HepG2 (cell line): Measurements from ENCODE around the gene NFE2. TPM values are rescaled to one million over a fixed set of nuclear protein-coding genes. Genes with fewer than 3 reads are reported as not detected.
A peak's percentile ranks its signal among the peaks of the same experiment; 100 is the strongest.

Experiments
- CENPBD1 ChIP-seq: sonication (generic); formaldehyde crosslinking; IDR thresholded peaks from 2 replicates; pipeline ENCODE4 v1.8.0; 2022; ENCODE audit warnings: missing genetic modification reagents, low read depth, mild to moderate bottlenecking, borderline replicate concordance
- DNMT3B ChIP-seq: conservative IDR thresholded peaks from 2 replicates; pipeline ENCODE4 v1.6.1; 2016; ENCODE audit warnings: missing biosample characterization, control low read depth
- ETV5 ChIP-seq: IDR thresholded peaks from 2 replicates; pipeline ENCODE4 v1.6.1; 2018; ENCODE audit warnings: missing biosample characterization, missing genetic modification reagents, inconsistent platforms, borderline replicate concordance
- HIVEP1 ChIP-seq: sonication (generic); formaldehyde crosslinking; IDR thresholded peaks from 2 replicates; pipeline ENCODE4 v1.4.0; 2020; ENCODE audit warnings: mild to moderate bottlenecking, missing genetic modification reagents
- HMGXB4 ChIP-seq, 2 experiments: sonication (generic) in 1 of 2; formaldehyde crosslinking in 1 of 2; IDR thresholded peaks; 2 replicates each; pipeline versions ENCODE4 v1.4.0 to v1.6.1; 2018 to 2020; ENCODE audit warnings: missing genetic modification reagents in 2 of 2, borderline replicate concordance in 1 of 2, low read depth in 1 of 2, mild to moderate bottlenecking in 1 of 2, missing biosample characterization in 1 of 2
- HNF1B ChIP-seq: sonication (generic); formaldehyde crosslinking; IDR thresholded peaks from 2 replicates; pipeline ENCODE4 v1.5.1; 2020; ENCODE audit warnings: mild to moderate bottlenecking, moderate library complexity, missing genetic modification reagents
- MIXL1 ChIP-seq: IDR thresholded peaks from 2 replicates; pipeline ENCODE4 v1.6.1; 2016
- MXD3 ChIP-seq: IDR thresholded peaks from 2 replicates; pipeline ENCODE4 v1.6.1; 2016; ENCODE audit warnings: mild to moderate bottlenecking, missing biosample characterization, missing genetic modification reagents
- MXI1 ChIP-seq: IDR thresholded peaks from 3 replicates; pipeline ENCODE4 v1.6.1; 2012; ENCODE audit warnings: low read depth, low read length, inconsistent platforms, borderline replicate concordance
- NR2F1 ChIP-seq, 2 experiments: fragments of 450-650 bp in 1 of 2; formaldehyde crosslinking in 1 of 2; IDR thresholded peaks; 2 replicates each; pipeline versions ENCODE4 v1.5.0 to v1.6.1; 2016 to 2020; ENCODE audit warnings: mild to moderate bottlenecking in 1 of 2, missing compliant biosample characterization in 1 of 2, missing genetic modification reagents in 1 of 2, moderate library complexity in 1 of 2
- PRMT3 ChIP-seq: sonication (generic); formaldehyde crosslinking; IDR thresholded peaks from 2 replicates; pipeline ENCODE4 v1.8.1; 2022; ENCODE audit warnings: low read depth, mild to moderate bottlenecking, moderate library complexity, missing genetic modification reagents, borderline replicate concordance
- RAD21 ChIP-seq: fragments of 450-650 bp; formaldehyde crosslinking; IDR thresholded peaks from 2 replicates; pipeline ENCODE4 v1.5.0; 2020; ENCODE audit warnings: mild to moderate bottlenecking
- RARG ChIP-seq: sonication (generic); formaldehyde crosslinking; IDR thresholded peaks from 2 replicates; pipeline ENCODE4 v1.4.0; 2020; ENCODE audit warnings: low read depth, mild to moderate bottlenecking, missing genetic modification reagents
- REPIN1 ChIP-seq: sonication (generic); formaldehyde crosslinking; IDR thresholded peaks from 2 replicates; pipeline ENCODE4 v1.8.0; 2022; ENCODE audit warnings: missing genetic modification reagents, low read depth, mild to moderate bottlenecking, borderline replicate concordance
- SIN3A ChIP-seq: IDR thresholded peaks from 2 replicates; pipeline ENCODE4 v1.6.1; 2011; ENCODE audit warnings: low read depth, mild to moderate bottlenecking, control low read depth, low read length, borderline replicate concordance
- SMC3 ChIP-seq: IDR thresholded peaks from 2 replicates; pipeline ENCODE4 v1.6.1; 2011; ENCODE audit warnings: low read length, improper control_type of control experiment
- SRSF1 ChIP-seq: fragments of 200-400 bp; formaldehyde crosslinking; optimal IDR thresholded peaks from 2 replicates; pipeline ENCODE3; 2017; ENCODE audit warnings: mild to moderate bottlenecking, low read depth, low read length, moderate library complexity
- UBTF ChIP-seq: sonication (generic); formaldehyde crosslinking; IDR thresholded peaks from 2 replicates; pipeline ENCODE4 v1.4.0; 2020; ENCODE audit warnings: mild to moderate bottlenecking, missing genetic modification reagents
- ZSCAN22 ChIP-seq: sonication (generic); formaldehyde crosslinking; IDR thresholded peaks from 2 replicates; pipeline ENCODE4 v1.4.0; 2020; ENCODE audit warnings: mild to moderate bottlenecking, missing genetic modification reagents
- polyA plus RNA-seq, 8 experiments: library from polyadenylated mRNA; depleted of rRNA in 3 of 8; stranded (reverse) in 7 of 8; unstranded in 1 of 8; fragments of >200 nt; fragmentation: Illumina TruSeq in 4 of 8; extraction: Trizol in 4 of 8; gene quantifications; 2 replicates each; pipeline versions ENCODE4 v1.2.1 to v1.2.3, GENCODE V29; 2011 to 2016; ENCODE audit warnings: low read depth in 4 of 8, missing spikeins in 1 of 8, mixed read lengths in 1 of 8; ENCODE audit not compliant: insufficient read depth in 1 of 8
- total RNA-seq, 5 experiments: library from RNA; depleted of rRNA; stranded (reverse); fragments of >200 nt; fragmentation: Illumina TruSeq; extraction: Trizol; gene quantifications; 2 replicates each; pipeline ENCODE4 v1.2.3, GENCODE V29; 2016; ENCODE audit warnings: low read depth in 1 of 5
- TF ChIP-seq, protein P1 (sequence below): IDR thresholded peaks from 2 replicates; pipeline ENCODE4 v1.6.1; 2016; ENCODE audit warnings: control low read depth

NFE2 gene
- total and polyA plus RNA-seq, 2 of the 13 experiments (the other 11 are each of a cell fraction or from before 2014, with no cell fraction given): 4.5 to 7.8 TPM

DNA sequence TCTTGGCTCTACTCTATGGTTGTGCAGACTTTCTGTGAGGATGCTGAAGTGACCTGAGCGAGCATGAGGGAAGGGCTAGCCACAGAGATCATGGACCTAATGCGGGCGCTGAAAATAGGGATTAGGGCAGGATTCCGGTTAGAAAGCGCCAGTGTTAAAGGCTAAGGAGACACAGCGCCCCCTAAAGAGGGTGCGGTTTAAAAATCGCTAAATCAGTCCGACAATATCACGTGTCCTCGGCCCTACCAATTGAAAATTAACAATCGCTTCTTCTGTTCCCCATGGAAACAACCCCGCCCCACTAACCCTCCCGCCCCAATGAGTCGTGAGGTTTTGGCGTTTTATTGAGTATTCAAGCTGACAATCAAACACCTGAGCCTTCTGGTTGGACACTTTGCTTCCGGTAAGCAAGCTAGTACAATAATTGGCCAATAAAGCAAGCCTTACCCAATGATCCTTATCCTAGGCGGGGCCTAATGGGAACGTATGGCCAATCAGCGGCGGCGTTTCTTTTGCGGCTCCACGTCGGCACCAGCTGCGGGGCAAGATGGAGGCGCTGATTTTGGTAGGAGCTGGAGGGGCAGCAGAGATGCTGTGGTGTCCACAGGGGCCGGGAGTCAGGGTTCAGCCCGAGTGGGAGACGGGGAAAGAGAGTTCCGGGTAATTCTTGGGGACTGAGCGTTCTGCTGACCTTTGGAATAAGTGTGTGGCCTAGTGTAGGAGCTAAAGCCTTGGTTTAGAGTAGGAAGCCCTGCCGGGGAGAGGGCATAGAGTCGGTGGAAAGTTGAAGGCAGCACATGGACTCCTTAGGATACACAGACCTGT is 24.0 kb upstream of the NFE2 start, which contains the start of gene COPZ1 (continued):
- TF ChIP-seq HNF1B: no peak
- 0 out of 2 replicates have a peak, but pooled peaks have one; percentile 38 for TF ChIP-seq REPIN1 (CRISPR knock-in tag)
- TF ChIP-seq SMC3: peak; percentile 83
- peak in 1 of 2 experiments; percentile 56; a peak in 2 of 4 replicates for TF ChIP-seq NR2F1 (CRISPR knock-in tag; IDR thresholded peaks at IDR 0.05)
- TF ChIP-seq SIN3A: peak; percentile 84; the same call in 1 of the 2 replicates
- peak; percentile 63 to 78; a peak in 3 of 4 replicates for TF ChIP-seq HMGXB4 (CRISPR knock-in tag; IDR thresholded peaks at IDR 0.05; ENCODE audit: borderline replicate concordance in 1 of 2, low read depth in 1 of 2)
- peak; percentile 58 for TF ChIP-seq SRSF1
- no peak for TF ChIP-seq PRMT3 (CRISPR knock-in tag)
- TF ChIP-seq, protein P1, sequence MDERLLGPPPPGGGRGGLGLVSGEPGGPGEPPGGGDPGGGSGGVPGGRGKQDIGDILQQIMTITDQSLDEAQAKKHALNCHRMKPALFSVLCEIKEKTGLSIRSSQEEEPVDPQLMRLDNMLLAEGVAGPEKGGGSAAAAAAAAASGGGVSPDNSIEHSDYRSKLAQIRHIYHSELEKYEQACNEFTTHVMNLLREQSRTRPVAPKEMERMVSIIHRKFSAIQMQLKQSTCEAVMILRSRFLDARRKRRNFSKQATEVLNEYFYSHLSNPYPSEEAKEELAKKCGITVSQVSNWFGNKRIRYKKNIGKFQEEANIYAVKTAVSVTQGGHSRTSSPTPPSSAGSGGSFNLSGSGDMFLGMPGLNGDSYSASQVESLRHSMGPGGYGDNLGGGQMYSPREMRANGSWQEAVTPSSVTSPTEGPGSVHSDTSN (CRISPR knock-in tag): peak; percentile 90
- TF ChIP-seq RAD21 (CRISPR knock-in tag): peak; percentile 79
- TF ChIP-seq DNMT3B: 0 out of 2 replicates have a peak, but pooled peaks have one; percentile 4
- TF ChIP-seq RARG: no peak
- TF ChIP-seq MXD3 (CRISPR knock-in tag): peak; percentile 71
- TF ChIP-seq ETV5 (CRISPR knock-in tag): peak; percentile 58; the same call in 1 of the 2 replicates
- peak; percentile 52; the same call in 1 of the 3 replicates for TF ChIP-seq MXI1
- no peak for TF ChIP-seq CENPBD1
- TF ChIP-seq ZSCAN22 (CRISPR knock-in tag): no peak
- TF ChIP-seq HIVEP1 (CRISPR knock-in tag): no peak; the same call in 1 of the 2 replicates
- TF ChIP-seq MIXL1 (CRISPR knock-in tag): peak; percentile 55
- TF ChIP-seq UBTF (CRISPR knock-in tag): peak; percentile 94
